ENCODE measurements around the gene INSYN1. TPM values are rescaled to one million over a fixed set of nuclear protein-coding genes. Genes with fewer than 3 reads are reported as not detected.

Gene INSYN1
- 1 to 10 TPM; 1.9 to 8.3 (median 2.0) TPM for total RNA-seq

GRCh38 chr15:73753250-73754130 lies at the start of gene INSYN1:
INSYN1 (minus strand) TSS chr15:73753351; CDS start chr15:73751130, 2,221 bp downstream.
- H3K27ac ChIP-seq, result no peak within 1 kb of the TSS

GRCh38 chr15:73802431-73803041 lies 49.4 kb upstream of the INSYN1 start:
- TF ChIP-seq, protein P1, sequence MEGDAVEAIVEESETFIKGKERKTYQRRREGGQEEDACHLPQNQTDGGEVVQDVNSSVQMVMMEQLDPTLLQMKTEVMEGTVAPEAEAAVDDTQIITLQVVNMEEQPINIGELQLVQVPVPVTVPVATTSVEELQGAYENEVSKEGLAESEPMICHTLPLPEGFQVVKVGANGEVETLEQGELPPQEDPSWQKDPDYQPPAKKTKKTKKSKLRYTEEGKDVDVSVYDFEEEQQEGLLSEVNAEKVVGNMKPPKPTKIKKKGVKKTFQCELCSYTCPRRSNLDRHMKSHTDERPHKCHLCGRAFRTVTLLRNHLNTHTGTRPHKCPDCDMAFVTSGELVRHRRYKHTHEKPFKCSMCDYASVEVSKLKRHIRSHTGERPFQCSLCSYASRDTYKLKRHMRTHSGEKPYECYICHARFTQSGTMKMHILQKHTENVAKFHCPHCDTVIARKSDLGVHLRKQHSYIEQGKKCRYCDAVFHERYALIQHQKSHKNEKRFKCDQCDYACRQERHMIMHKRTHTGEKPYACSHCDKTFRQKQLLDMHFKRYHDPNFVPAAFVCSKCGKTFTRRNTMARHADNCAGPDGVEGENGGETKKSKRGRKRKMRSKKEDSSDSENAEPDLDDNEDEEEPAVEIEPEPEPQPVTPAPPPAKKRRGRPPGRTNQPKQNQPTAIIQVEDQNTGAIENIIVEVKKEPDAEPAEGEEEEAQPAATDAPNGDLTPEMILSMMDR (IDR thresholded peaks at IDR 0.05), result no peak
- no peak for TF ChIP-seq POLR2A (IDR thresholded peaks at IDR 0.05)
- no peak for TF ChIP-seq POLR2AphosphoS5 (IDR thresholded peaks at IDR 0.05)
- no peaks in the 10 kb centered on the region for H3K9me3 ChIP-seq
- H3K27ac ChIP-seq, result peak overlapping the region; percentile 69 to 76
- intact Hi-C loops (cut with DNase I; ENCODE audit: low total_unique reads), result no loop called here
- H3K36me3 ChIP-seq, result no peaks in the 10 kb centered on the region
- no peaks in the 10 kb centered on the region for H3K4me1 ChIP-seq
- H3K27me3 ChIP-seq, result no peaks in the 10 kb centered on the region
- H3K4me3 ChIP-seq, result no peak overlapping the region
- peak in 1 of 2 donors; percentile 71 for DNase-seq (ENCODE audit: low spot score in 2 of 2)

More at GRCh38 chr15:73753250-73754130, at the start of gene INSYN1:
- Histone ChIP-seq H3K9me3 (no peaks in the 10 kb centered on the region), H3K27me3 (peaks cover 0 to 29% of the 10 kb centered on the region in 2 donors), H3K36me3 (no peaks in the 10 kb centered on the region), H3K4me1 (peaks cover 0 to 6% of the 10 kb centered on the region in 2 donors), H3K4me3 (peak within 1 kb of the TSS; percentile 55 to 78 (median 60))
- TF ChIP-seq, protein P1 (IDR thresholded peaks at IDR 0.05), result no peak
- TF ChIP-seq POLR2A (IDR thresholded peaks at IDR 0.05), result no peak
- no peak for TF ChIP-seq POLR2AphosphoS5 (IDR thresholded peaks at IDR 0.05)
- DNase-seq (ENCODE audit: low spot score in 2 of 2), result no peak
- intact Hi-C loops (cut with DNase I; ENCODE audit: low total_unique reads), result no loop called here

GRCh38 chr15:73800662-73801345 lies 47.7 kb upstream of the INSYN1 start:
- intact Hi-C loops (cut with DNase I; ENCODE audit: low total_unique reads), result no loop called here
- peak in 1 of 2 donors; percentile 57 for DNase-seq (ENCODE audit: low spot score in 2 of 2)
- no peaks in the 10 kb centered on the region for H3K9me3 ChIP-seq
- H3K36me3 ChIP-seq, result no peaks in the 10 kb centered on the region
- H3K4me1 ChIP-seq, result no peaks in the 10 kb centered on the region
- peak overlapping the region; percentile 69 to 76 for H3K27ac ChIP-seq
- no peak for TF ChIP-seq POLR2AphosphoS5 (IDR thresholded peaks at IDR 0.05)
- TF ChIP-seq, protein P1 (IDR thresholded peaks at IDR 0.05), result no peak
- no peak for TF ChIP-seq POLR2A (IDR thresholded peaks at IDR 0.05)
- H3K27me3 ChIP-seq, result no peaks in the 10 kb centered on the region
- no peak overlapping the region for H3K4me3 ChIP-seq

DNA sequence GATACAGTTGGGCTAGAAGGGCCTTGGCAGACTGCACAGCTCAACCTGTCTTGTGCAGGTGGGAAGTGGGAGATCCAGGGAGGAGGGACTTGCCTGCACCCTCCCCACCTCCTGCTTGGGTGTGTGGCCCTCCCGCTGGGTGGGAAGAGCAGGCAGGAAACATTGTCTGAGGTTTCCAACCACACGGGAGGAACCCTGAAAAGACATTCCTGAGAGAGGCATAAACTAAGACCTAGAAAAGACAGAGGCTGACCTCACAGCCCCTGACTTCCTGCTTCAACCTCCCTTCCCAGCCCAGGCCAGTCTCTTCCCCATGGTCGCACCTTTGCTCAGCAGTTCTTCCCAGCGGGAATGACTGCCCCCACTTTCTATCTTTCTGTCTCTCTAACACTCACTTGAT lies 46.3 kb upstream of the INSYN1 start:
- H3K9me3 ChIP-seq, result no peaks in the 10 kb centered on the region
- no peaks in the 10 kb centered on the region for H3K36me3 ChIP-seq
- H3K4me3 ChIP-seq, result no peak overlapping the region
- H3K27ac ChIP-seq, result no peak overlapping the region
- TF ChIP-seq POLR2A (IDR thresholded peaks at IDR 0.05), result no peak
- TF ChIP-seq, protein P1 (IDR thresholded peaks at IDR 0.05), result no peak
- TF ChIP-seq POLR2AphosphoS5 (IDR thresholded peaks at IDR 0.05), result no peak
- no peaks in the 10 kb centered on the region for H3K4me1 ChIP-seq
- intact Hi-C loops (cut with DNase I; ENCODE audit: low total_unique reads), result no loop called here
- no peaks in the 10 kb centered on the region for H3K27me3 ChIP-seq
- DNase-seq (ENCODE audit: low spot score in 2 of 2), result no peak
